Measurements from ENCODE around the gene UTS2R.

- TF ChIP-seq CTCF (IDR thresholded peaks at IDR 0.05) (no peak), EZH2phosphoT487 (IDR thresholded peaks at IDR 0.05) (no peak), EZH2 (IDR thresholded peaks at IDR 0.05) (no peak)
These were observed 34.6 kb downstream of the UTS2R start for GRCh38 chr17:82406131-82406671.
